Smooth muscle cell (in vitro differentiated cells): ENCODE results near the gene GOLGA2. TPM values are rescaled to one million over a fixed set of nuclear protein-coding genes. Genes with fewer than 3 reads are reported as not detected.

Experiments
- DNase-seq: peaks from one replicate; lab custom pipeline; 2025; ENCODE audit not compliant: unreplicated experiment; lab: John Stamatoyannopoulos, UW
- H2AFZ ChIP-seq: fragments of 200-600 bp; sonication (generic); 2 replicates; pipeline ENCODE4 v1.6.0; 2016; ENCODE audit warnings: antibody characterized with exemption, low read depth, mild to moderate bottlenecking
- H3F3A ChIP-seq: fragments of 200-600 bp; sonication (generic); 2 replicates; pipeline ENCODE4 v1.6.0; 2017; ENCODE audit warnings: antibody characterized with exemption, low read depth
- H3K27ac ChIP-seq: fragments of 200-600 bp; sonication (generic); 2 replicates; pipeline ENCODE4 v1.5.1; 2016; ENCODE audit warnings: low read depth, mild to moderate bottlenecking
- H3K27me3 ChIP-seq: fragments of 200-600 bp; sonication (generic); 2 replicates; pipeline ENCODE4 v1.6.1; 2016; ENCODE audit warnings: low read depth, mild to moderate bottlenecking
- H3K36me3 ChIP-seq: fragments of 200-600 bp; sonication (generic); 2 replicates; pipeline ENCODE4 v1.5.1; 2016; ENCODE audit warnings: low read depth
- H3K4me1 ChIP-seq: fragments of 200-600 bp; sonication (generic); 2 replicates; pipeline ENCODE4 v1.5.1; 2016; ENCODE audit warnings: low read depth
- H3K4me2 ChIP-seq: fragments of 200-600 bp; sonication (generic); 2 replicates; pipeline ENCODE4 v1.6.0; 2016; ENCODE audit warnings: mild to moderate bottlenecking
- H3K4me3 ChIP-seq: fragments of 200-600 bp; sonication (generic); 2 replicates; pipeline ENCODE4 v1.5.1; 2016; ENCODE audit warnings: mild to moderate bottlenecking
- H3K79me2 ChIP-seq: fragments of 200-600 bp; sonication (generic); 2 replicates; pipeline ENCODE4 v1.6.0; 2016; ENCODE audit warnings: low read depth, mild to moderate bottlenecking
- H3K9ac ChIP-seq: fragments of 200-600 bp; sonication (generic); 2 replicates; pipeline ENCODE4 v1.6.0; 2016; ENCODE audit warnings: low read depth
- H3K9me3 ChIP-seq: fragments of 200-600 bp; sonication (generic); replicated peaks from 2 replicates; pipeline ENCODE4 v1.5.1; 2016; ENCODE audit warnings: low read depth
- H4K20me1 ChIP-seq: fragments of 200-600 bp; sonication (generic); 2 replicates; pipeline ENCODE4 v1.6.0; 2016; ENCODE audit warnings: low read depth
- CTCF ChIP-seq: fragments of 200-600 bp; sonication (generic); IDR thresholded peaks from 2 replicates; pipeline ENCODE4 v1.5.1; 2017; ENCODE audit warnings: borderline replicate concordance, mild to moderate bottlenecking, antibody characterized with exemption; ENCODE audit not compliant: insufficient read depth, poor library complexity, severe bottlenecking
- WGBS: methylation state at CpG from one replicate; pipeline ENCODE4 v1.1.7; 2016; ENCODE audit warnings: low lambda C conversion rate; 5-methylcytosine and 5-hydroxymethylcytosine counted together
- polyA plus RNA-seq: library from polyadenylated mRNA; unstranded; fragments of >200 nt; fragmentation: Nextera tagmentation; extraction: Ambion mirVana; gene quantifications from 2 replicates; pipeline ENCODE4 v1.2.1, GENCODE V29; 2016
- total RNA-seq: library from RNA; depleted of rRNA; stranded (reverse); fragments of >200 nt; gene quantifications from 2 replicates; pipeline ENCODE4 v1.2.3, GENCODE V29; 2014

The GOLGA2 gene
- total and polyA plus RNA-seq, 2 experiments from 2014 or later: 55.4 to 101 TPM

GRCh38 chr9:128298535-128299482 is 23.0 kb upstream of the GOLGA2 start:
- Histone ChIP-seq H3K4me3 (no peak overlapping the region), H4K20me1 (no peaks in the 10 kb centered on the region), H3K9ac (no peak overlapping the region), H3K36me3 (no peaks in the 10 kb centered on the region), H3K9me3 (no peaks in the 10 kb centered on the region), H3K4me1 (no peaks in the 10 kb centered on the region), H3K4me2 (no peak overlapping the region), H3F3A (peaks cover 1% of the 10 kb centered on the region), H3K27ac (no peak overlapping the region), H3K79me2 (no peaks in the 10 kb centered on the region), H2AFZ (no peak overlapping the region), H3K27me3 (no peaks in the 10 kb centered on the region)
- 75% methylated on average over 20 of the region's 20 CpGs for WGBS
- no peak for TF ChIP-seq CTCF
- DNase-seq: no peak

GRCh38 chr9:128297221-128297773 is 21.5 kb upstream of the GOLGA2 start:
- no peak overlapping the region for H2AFZ ChIP-seq
- no peaks in the 10 kb centered on the region for H3K9me3 ChIP-seq
- DNase-seq: no peak
- H3F3A ChIP-seq: no peaks in the 10 kb centered on the region
- H3K27ac ChIP-seq: no peak overlapping the region
- H3K9ac ChIP-seq: no peak overlapping the region
- no peaks in the 10 kb centered on the region for H3K79me2 ChIP-seq
- no peaks in the 10 kb centered on the region for H3K36me3 ChIP-seq
- WGBS: 94% methylated on average over 2 of the region's 2 CpGs
- no peak for TF ChIP-seq CTCF
- H3K4me2 ChIP-seq: no peak overlapping the region
- H3K4me3 ChIP-seq: no peak overlapping the region
- no peaks in the 10 kb centered on the region for H3K4me1 ChIP-seq
- no peaks in the 10 kb centered on the region for H3K27me3 ChIP-seq
- H4K20me1 ChIP-seq: no peaks in the 10 kb centered on the region

- H3K36me3 ChIP-seq: no peaks in the 10 kb centered on the region
- no peak overlapping the region for H3K4me3 ChIP-seq
- no peak for DNase-seq
- no peak overlapping the region for H2AFZ ChIP-seq
- H3K9ac ChIP-seq: no peak overlapping the region
- no peak for TF ChIP-seq CTCF
- H3K4me2 ChIP-seq: no peak overlapping the region
- H3K9me3 ChIP-seq: no peaks in the 10 kb centered on the region
- 88% methylated on average over 16 of the region's 16 CpGs for WGBS
- H3K79me2 ChIP-seq: no peaks in the 10 kb centered on the region
- H3K27me3 ChIP-seq: no peaks in the 10 kb centered on the region
- no peaks in the 10 kb centered on the region for H3F3A ChIP-seq
- no peaks in the 10 kb centered on the region for H4K20me1 ChIP-seq
- no peak overlapping the region for H3K27ac ChIP-seq
- H3K4me1 ChIP-seq: no peaks in the 10 kb centered on the region
Measured at GRCh38 chr9:128296340-128297220, 20.8 kb upstream of the GOLGA2 start.
